Endothelial cell of umbilical vein (primary cell): Measurements from ENCODE around the gene FAM98C.

ENCODE experiments used
- CTCF ChIP-seq, 2 donors: IDR thresholded peaks; 1 replicate in 1 of 2; 2 replicates in 1 of 2; pipeline ENCODE4 v1.5.1; 2011; ENCODE audit warnings: low read length in 2 of 2, mild to moderate bottlenecking in 2 of 2, moderate library complexity in 2 of 2, control low read depth in 1 of 2, inconsistent platforms in 1 of 2, low read depth in 1 of 2; ENCODE audit not compliant: insufficient read depth in 1 of 2; ENCODE audit errors: extremely low read depth in 1 of 2
- EZH2 ChIP-seq: IDR thresholded peaks from 2 replicates; pipeline ENCODE4 v1.6.1; 2012; ENCODE audit warnings: borderline replicate concordance, low read depth, mild to moderate bottlenecking, moderate library complexity, low read length, inconsistent platforms; ENCODE audit not compliant: severe bottlenecking
- FOS ChIP-seq: IDR thresholded peaks from 2 replicates; pipeline ENCODE4 v1.6.1; 2011; ENCODE audit warnings: mild to moderate bottlenecking, low read length, moderate library complexity, borderline replicate concordance; ENCODE audit not compliant: insufficient read depth
- JUN ChIP-seq: IDR thresholded peaks from 2 replicates; pipeline ENCODE4 v1.6.1; 2011; ENCODE audit warnings: borderline replicate concordance, low read depth; ENCODE audit not compliant: insufficient read length, insufficient read depth
- MAX ChIP-seq: IDR thresholded peaks from 2 replicates; pipeline ENCODE4 v1.6.1; 2011; ENCODE audit not compliant: insufficient read depth, insufficient read length
- MYC ChIP-seq: IDR thresholded peaks from one replicate; pipeline ENCODE4 v1.6.1; 2011; ENCODE audit warnings: mild to moderate bottlenecking, low read depth, low read length
- POLR2A ChIP-seq: IDR thresholded peaks from 2 replicates; pipeline ENCODE4 v1.6.1; 2012; ENCODE audit warnings: low read depth, mild to moderate bottlenecking, control low read depth, low read length
- POLR2AphosphoS5 ChIP-seq: IDR thresholded peaks from 2 replicates; pipeline ENCODE4 v1.6.1; 2012; ENCODE audit warnings: low read depth, mild to moderate bottlenecking, control low read depth, low read length, moderate library complexity; ENCODE audit not compliant: insufficient read depth

GRCh38 chr19:38421856-38422255, 19.0 kb downstream of the FAM98C start:
- no peak for TF ChIP-seq POLR2AphosphoS5
- TF ChIP-seq POLR2A = no peak
- no peak for TF ChIP-seq CTCF (IDR thresholded peaks at IDR 0.05; ENCODE audit: extremely low read depth in 1 of 2, insufficient read depth in 1 of 2, low read depth in 1 of 2, low read length in 2 of 2)
- no peak for TF ChIP-seq EZH2
- TF ChIP-seq MYC = no peak
- TF ChIP-seq MAX = no peak
- no peak for TF ChIP-seq JUN
- TF ChIP-seq FOS = no peak
